Dedifferentiated amniotic fluid mesenchymal stem cell (primary cell): Measurements from ENCODE around the gene ALDH1A3.
"Not testable (repeated sequence)": the region's sequence is repeated elsewhere in the genome, so short reads cannot be mapped to it uniquely, and the experiment has no call there.

Experiments used
- DNase-seq: peaks from one replicate; pipeline ENCODE4 v3.0.0-alpha.2; 2016; ENCODE audit errors: extremely low spot score

The ALDH1A3 gene

DNA sequence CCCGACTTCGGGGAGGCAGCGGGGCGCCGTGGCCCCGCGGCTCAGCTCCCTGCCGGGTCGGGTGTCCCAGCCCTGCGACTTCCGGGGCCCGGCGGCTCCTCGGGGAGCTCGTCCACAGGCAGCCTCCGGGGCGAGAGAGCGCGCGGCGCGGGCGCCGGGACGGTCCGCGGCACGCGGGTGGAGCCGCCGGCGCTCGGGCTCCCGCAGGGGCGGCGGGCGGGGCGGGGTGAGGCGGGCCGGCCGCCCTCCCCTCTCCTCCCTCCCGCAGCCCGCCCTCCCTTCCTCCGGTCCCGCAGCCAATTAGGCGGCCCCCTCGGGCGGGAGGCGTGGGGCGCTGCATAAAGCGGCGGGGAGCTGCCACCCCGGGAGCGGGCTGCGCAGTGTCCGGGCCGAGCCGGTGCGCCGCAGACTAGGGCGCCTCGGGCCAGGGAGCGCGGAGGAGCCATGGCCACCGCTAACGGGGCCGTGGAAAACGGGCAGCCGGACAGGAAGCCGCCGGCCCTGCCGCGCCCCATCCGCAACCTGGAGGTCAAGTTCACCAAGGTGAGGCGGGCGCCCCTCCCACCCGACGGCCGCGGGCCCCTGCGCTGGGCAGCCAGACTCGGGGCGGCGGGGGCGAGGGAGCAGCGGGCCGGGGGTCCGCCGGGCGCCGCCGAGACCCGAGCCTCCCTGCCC lies at the start of gene ALDH1A3:
TSS of gene ALDH1A3 (plus strand) at position 368 of the 675 bp plus-strand sequence. CDS start at position 445, 77 bp downstream.
- no peak for DNase-seq

DNA sequence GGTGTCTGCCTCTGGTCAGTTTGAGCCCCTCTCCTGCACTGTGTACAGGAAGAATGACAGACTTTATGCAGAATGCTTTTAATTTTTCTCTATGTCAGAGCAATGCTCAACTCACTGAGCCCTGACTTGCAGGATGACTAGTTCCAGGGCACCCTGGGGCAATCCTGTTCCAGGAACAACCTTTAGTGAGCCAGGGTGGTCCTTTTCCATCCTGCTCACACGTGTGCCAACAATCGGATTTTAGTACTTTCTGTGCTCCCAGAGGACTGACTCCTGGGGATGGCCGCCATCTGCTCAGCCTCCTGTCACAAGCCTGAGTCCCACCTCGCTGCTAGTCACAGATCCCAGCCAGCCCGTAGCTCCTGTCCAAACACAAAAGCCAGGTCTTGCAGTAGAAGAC lies 48.2 kb upstream of the ALDH1A3 start:
- DNase-seq, result no peak

DNA sequence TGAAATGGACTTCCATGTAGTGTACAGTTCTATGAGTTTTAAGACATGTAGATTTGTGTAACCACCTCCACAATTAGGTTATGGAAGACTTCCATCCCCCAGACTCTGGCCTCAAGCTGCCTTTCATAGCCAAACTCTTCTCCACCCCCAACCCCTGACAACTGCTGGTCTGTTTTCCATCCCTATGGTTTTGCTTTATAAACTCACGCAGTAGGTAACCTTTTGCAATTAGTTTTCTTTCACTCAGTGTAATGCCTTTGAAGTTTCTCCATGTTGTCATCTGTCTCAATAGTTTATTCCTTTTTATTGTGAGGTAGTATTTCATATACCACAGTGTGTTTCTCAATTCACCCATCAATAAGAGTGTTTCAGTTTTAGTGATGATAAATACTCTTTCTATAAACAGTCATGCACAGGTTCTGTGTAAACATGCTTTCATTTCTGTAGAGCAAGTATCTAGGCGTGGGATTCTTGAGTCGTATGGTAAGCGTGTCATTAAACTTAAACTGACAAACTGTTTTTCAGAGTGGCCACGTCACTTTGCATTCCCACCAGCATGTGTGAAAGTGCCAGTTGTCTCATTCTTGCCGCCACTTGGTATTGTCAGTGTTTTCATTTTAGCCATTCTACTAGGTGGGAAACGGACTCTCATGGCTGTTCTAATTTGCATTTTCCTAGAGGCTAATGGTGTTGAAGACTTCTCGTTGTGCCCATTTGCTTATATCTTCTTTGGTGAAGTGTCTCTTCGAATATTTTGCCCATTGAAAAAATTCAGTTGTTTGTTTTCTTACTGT lies 47.3 kb upstream of the ALDH1A3 start:
- DNase-seq, result no peak

DNA sequence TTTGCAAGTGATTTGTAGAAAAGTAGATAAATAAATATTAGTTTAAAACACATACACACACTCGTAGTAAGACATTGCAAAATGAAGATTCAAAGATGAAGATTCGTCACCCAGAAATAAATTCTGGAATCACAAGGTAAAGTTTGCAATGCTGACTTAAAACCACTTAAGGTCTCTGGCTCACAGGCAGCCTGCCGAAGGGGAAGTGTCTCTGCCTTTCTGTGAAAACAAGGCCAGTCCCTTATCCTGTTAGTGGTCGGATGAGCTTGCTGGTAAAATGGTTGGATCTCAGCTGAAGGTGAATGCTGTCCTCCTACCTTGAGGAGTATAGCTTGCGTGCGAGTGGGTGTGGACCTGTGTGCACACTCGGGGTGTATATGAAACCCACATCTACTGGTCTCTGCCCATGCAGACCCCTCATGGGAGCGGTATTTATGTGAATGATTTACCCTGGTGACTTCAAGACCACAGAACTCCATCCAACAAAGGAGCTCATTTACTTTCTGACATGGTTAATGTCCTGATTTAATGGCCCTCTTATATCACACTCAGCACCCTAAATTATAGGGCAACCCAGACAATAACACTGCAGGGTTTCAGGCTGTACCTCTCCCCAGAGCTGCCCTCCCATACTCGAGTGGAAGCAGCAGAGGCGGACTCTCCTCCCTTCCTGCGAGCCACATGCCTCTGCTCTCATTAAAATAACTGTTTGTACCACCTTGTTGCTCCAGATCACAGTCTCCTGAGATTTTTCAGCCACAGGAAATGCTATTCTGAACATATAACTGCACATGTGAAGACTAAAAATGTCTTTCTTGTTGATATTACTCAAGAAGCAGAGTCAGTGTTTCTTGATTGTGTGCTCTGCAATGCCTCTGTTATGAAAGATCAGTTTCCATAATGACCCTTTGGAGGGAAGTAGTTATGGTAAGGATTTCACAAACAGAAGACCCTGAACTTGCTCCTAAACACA lies 45.9 kb upstream of the ALDH1A3 start:
- DNase-seq, result no peak

DNA sequence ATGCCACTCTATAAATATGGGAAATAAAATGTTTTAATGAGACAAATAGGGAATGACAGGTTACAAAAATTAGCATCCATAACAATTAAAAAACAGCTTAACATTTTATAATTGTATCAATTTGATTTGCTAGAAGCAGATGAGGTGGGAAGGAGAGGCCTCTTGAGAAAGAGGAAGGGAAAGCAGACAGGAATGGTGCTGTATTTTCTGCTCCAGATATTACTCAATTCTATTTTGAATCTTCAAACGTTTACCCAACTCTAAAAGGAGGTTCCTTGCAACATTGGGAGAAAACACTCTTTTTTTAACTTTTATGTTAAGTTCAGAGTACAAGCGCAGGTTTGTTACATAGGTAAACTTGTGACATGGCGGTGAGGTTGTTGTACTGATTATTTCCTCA lies 44.9 kb upstream of the ALDH1A3 start:
- no peak for DNase-seq

DNA sequence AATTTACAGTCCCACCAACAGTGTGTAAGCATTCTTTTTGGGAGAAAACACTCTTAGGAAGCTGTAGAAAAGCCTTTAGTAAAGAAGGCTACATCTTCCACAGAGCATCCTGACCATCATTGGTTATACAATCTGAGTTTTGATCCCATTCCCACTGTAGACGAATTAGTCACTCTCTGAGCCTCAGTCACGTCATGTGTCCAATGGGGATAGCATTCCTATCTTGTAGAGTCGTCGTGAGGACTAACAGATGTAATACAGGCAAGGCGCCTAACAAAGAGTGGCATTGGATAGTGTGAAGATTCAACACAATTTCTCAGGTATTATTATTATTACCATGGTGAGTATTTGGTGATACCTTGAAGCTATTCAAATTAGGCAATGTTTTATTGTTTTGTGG lies 44.0 kb upstream of the ALDH1A3 start:
- no peak for DNase-seq

DNA sequence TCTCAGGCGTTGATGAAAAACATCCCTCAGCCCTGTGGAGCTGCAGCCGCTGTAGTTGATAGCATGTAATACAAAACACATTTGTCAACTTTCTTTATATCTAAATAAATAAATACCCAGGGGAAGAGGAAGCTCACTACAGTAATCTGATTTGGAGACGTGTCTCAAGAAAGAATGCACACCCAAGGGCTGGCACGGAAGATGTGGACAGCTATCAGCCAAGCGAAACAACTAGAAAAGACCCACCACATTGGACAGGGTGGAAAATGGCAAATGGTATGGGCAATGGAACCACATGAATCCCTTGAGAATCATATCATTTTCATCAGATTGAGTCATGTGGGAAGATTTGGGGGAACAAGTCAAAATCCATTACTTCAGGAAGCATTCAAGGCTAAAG lies 43.1 kb upstream of the ALDH1A3 start:
- DNase-seq, result peak; percentile 76

DNA sequence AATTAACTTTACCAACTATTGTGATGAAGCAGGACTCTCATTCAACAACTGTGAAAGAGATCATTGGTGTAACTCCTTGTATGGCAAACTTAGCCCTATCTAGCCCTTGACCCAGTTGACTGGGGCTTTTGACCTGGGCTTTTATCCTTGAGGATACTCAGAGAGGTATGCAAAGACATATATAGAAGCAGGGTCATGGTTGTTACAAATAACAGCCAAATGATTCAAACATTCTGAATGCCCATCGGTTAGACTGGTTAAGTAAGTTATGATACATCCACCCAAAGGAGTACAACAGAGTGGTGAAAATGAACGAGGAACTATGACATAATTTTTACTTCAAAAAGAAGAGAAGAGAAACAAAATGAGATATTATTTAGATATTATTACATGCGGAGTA lies 38.2 kb upstream of the ALDH1A3 start:
- DNase-seq, result no peak

DNA sequence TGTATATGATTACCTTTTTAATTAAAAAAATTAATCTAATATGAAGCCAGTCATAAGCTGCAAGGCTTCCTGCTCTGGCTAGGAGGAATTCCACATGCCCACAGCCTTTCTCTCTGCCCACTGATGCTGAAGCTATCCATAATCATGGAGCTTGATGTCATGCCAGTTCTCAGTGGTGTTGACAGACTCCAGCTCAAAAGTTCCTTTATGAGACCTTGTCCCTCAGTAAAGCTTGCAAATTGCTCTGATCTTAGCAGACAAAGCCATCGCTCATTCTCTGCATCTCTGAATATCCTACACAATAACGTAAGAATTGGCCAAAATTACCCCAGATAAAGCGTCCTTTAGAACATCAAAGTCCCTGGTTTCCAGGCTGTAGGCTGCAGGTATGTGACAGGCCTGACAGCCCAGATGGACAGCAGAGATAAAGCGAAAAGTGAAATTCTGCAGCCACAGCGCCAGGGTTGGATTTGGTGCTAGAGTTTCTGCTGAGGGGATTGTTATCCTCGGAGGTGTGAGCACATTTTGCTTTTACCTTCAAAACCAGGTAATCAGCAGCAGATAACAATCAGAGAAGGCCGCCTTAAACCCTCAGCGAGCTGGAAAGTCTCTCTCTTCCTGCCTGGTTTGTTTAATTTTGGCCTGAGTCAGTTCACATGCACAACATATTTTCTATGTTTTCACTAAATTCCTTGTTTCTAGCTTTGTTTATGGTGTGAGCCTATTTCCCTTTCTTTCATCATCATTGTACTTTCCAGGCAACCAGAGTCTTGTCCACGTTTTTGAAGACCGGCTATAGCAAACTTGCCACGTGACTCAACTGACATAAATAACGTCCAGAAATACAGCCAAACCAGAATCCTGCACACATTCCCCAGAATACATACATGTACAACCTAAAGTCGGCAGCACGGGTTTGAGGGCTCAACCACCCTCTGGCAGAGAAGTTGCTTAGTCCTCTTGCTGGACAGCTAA lies 36.6 kb upstream of the ALDH1A3 start:
- DNase-seq, result peak; percentile 97

DNA sequence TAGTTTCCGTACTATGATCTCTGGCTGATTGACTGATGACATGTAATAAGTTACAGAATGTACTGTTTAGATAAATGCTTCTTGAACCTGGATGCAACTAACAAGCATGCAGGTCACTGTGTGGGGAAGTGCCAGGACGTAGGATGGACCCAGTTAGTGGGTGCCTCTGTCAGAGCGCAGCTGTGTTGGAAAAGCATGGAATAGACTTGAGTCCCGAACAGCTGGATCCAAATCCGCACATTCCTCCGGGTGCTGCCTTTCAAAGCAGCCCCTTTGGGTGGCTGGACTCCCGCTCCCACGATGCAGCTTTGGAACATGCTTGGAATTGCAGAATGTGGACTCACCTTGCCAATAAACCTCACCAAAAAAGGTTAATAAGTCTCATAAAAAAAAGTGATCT lies 35.5 kb upstream of the ALDH1A3 start:
- DNase-seq, result no peak

DNA sequence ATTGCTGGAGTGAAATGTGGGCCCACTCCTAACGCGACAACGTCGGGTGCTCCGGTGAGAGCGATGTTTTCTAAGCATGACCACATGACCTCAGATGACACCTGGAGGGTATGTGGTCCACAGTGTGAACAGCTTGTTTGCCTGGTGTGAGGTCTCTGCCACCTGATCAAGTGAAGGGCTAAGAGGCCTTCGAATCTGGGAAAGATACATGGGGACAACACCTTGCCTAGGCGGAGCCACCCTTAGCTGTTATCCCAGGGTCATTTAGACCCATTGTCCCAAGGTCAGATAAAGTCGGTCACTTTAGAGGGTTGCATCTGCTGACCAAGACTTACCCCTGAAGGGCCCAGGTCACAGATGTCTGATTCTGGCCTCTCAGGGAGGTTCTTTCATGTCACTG lies 34.9 kb upstream of the ALDH1A3 start:
- DNase-seq, result no peak

DNA sequence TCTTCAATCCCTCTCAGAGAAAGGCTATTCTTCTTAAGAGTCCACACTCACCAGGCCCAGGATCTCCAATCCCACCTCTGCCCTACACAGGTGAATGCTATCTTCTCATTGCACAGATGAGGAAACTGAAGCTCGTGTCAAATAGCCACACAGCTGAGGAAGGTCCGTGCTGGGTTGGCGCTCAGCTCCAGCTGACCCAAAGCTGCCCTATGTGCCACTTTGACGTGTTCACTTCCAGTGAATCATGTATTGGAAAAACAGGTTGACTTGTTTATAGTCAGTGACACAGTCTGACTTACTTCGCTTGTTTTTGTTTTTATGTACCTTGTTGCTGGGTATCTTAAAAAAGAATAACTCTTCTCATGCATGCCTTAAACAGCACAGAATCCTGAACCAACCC lies 32.4 kb upstream of the ALDH1A3 start:
- no peak for DNase-seq

DNA sequence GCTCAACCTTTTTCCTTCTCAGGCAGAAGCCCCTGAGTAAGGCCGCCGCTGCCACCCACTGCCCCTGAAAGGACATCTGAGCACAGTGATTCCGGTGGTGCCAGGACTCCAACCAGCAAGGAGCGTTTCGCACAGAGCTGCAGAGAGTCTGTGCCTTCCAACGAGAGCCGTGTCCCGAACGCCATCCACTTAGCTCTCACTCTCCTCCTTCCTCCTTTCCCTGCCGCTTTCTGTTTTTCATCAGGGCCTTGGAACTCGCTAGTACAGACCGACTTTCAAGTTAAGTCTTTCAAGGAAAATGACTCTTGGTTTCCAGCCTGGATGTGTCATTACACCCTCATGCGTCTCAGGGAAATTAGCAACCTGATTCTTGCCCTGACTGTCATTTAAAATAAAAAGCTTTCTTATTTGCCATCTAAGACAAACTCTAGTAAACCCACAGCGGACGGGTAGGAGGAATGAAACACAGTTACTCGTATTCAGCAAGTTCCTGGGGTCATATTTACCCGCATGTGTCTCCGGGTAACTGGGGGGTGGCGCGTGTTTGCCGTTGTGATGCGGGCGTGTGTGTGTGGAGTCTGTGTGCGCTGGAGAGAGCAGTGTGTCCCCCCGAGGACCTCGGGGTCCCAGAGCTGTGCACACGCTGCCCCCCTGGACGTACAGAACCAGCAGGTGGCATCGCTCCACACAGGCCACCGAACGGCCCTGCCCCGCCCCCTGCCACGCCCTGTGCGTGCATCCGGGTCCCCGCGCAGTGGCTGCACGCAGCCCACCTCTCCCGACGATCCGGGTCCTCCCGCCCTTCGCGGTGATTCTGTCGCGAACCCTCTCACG lies 30.4 kb upstream of the ALDH1A3 start:
- DNase-seq, result peak; percentile 20

DNA sequence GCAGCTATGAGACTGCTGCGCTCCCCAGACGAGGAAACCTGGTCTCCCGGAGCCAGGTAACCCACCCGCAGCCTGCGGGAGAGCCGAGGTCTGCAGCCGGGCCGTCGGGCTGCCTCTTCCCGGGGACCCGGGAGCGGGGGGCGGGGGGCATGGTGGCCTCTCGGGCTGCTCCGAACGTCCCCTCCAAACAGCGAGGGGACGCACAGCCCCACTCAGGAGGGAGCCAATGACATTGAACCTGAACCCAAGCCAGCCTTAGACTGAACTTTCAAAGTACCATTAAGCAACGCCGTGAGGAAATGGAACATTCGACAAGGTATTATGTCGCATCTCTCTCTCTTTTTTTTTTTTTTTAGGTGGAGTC lies 29.8 kb upstream of the ALDH1A3 start:
- DNase-seq, result no peak

DNA sequence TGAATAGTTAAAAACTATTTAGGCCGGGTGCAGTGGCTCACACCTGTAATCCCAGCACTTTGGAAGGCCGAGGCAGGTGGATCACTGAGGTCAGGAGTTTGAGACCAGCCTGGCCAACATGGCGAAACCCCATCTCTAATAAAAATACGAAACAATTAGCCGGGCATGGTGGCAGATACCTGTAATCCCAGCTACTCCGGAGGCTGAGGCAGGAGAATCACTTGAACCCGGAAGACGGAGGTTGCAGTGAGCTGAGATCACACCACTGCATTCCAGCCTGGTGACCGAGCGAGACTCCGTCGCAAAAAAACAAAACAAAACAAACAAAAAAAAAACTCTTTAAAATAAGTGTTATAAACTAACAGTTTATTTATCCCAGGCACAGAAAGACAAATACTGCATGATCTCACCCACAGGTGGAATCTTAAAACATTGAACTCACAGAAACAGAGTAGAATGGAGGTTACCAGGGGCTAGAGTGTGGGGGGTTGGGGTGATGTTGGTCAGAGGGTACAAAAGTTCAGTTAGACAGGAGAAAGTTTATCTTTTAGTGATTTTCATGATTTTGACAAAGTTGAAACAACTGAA lies 28.1 kb upstream of the ALDH1A3 start:
- not testable (repeated sequence) for DNase-seq

DNA sequence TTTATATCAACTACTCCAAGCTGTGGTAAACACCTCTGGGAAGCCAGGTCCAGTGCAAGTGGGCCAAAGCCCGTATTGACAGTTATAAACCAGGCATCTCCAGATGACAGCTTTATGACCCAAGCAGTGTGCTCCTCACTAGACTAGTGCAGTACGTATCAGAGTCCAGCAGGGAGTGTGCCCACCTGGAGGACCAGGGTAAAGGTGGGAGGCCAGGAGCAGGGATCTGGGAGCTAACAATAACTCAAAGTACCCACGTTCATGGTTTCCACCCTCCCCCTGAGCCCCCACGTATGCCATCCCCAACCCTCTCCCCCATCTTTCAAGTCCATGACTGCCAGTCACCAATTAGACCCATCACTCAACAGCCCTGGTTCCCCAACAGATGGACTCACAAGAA lies 27.0 kb upstream of the ALDH1A3 start:
- DNase-seq, result no peak

DNA sequence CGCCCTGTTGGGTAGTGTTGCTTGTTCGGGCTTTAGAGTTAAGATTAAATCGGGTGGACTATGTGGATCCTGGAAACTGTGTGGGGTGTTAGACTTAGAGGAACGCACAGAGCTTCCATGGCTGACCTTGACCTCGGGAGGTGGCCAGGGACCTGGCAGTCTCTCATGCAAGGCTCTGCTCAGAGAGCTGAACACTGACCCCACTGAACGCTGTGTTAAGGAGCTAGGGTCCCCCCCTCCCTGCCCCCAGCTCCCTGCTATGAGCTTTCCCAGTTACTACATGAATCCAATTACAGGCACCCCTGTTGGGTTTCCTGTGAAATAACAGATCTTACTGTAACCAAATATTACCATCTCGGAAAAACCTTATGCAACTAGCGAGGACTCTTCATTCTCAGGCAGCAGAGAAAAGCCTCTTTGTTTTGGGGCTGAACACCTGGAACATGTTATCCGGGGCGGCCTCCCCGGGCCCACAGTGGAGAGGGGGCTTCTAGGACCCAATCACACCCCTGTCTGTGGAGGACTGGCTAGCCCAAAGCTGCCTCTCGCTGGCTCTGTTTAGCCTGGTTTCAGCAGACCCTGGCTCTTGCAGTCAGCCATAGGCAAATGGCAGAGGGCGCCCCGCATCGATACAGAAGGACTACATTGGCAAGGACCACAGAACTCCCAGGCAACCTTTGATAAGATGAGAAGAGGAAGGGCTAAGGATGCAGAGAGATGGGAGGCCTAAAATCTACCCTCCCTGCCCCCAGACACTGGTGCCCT lies 25.8 kb upstream of the ALDH1A3 start:
- DNase-seq, result no peak

DNA sequence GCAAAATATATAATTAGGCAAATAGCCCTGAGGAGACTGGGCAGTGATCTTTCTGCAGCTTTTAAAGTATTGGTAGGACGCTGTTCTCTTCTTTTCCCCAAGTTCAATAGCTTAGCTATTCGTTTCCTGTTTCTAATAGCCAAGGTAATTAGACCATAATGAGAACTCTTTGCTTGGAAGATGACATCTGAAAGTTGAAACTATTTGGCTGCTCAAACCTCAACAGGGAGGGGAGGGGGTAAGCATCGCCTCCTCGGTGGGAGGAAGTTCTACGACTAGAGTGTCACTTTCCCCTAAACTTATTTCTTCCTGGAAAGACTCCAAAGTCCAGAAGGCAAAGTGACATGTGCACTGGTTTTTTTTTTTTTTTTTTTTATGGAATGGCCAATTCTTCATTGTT lies 22.8 kb upstream of the ALDH1A3 start:
- DNase-seq, result no peak

DNA sequence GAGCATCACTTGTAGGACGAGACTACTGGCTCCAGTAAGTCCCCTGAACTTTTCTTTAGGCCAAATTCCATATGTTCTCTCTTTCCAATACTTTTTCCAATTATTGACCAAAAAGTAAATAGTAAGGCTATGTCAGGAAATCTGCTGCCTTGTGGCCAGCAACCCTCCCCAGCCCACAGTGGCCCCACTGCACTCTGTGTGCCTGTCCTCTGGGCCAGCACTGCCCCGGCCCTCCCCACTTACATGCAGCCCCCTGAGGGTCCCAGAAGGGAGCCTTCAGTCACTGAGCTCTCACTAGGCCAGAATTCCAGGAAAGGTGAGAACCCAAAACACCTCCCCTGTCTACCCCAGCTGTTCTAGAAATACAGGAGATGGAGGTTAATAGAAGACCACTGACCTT lies 21.3 kb upstream of the ALDH1A3 start:
- DNase-seq, result no peak
